Keratinocyte (primary cell): ENCODE results near the gene CMBL. TPM values are rescaled to one million over a fixed set of nuclear protein-coding genes. Genes with fewer than 3 reads are reported as not detected.

Experiments
- DNase-seq: peaks from one replicate; pipeline ENCODE4 v3.0.0-alpha.2; 2011; ENCODE audit warnings: low read depth, missing footprints, low spot score
- FAIRE-seq: peaks from 2 replicates; lab custom pipeline; 2011; peaks lifted over from hg19 to GRCh38; lab: Jason Lieb, UNC
- H2AFZ ChIP-seq: 2 replicates; pipeline ENCODE4 v1.6.0; 2012; ENCODE audit warnings: low read length, control low read depth, inconsistent platforms; ENCODE audit not compliant: control insufficient read depth
- H3K27ac ChIP-seq: 2 replicates; pipeline ENCODE4 v1.5.1; 2011; ENCODE audit warnings: low read length; ENCODE audit not compliant: control insufficient read depth, insufficient read depth
- H3K27me3 ChIP-seq: 3 replicates; pipeline ENCODE4 v1.6.0; 2011; ENCODE audit warnings: low read length; ENCODE audit not compliant: control insufficient read depth, insufficient read depth; ENCODE audit errors: extremely low read depth
- H3K36me3 ChIP-seq, 2 experiments: 2 replicates in 1 of 2; 3 replicates in 1 of 2; pipeline ENCODE4 v1.5.1; 2011; ENCODE audit warnings: low read length in 2 of 2, mild to moderate bottlenecking in 1 of 2; ENCODE audit not compliant: control insufficient read depth in 2 of 2, insufficient read depth in 2 of 2; ENCODE audit errors: extremely low read depth in 1 of 2
- H3K4me1 ChIP-seq: 3 replicates; pipeline ENCODE4 v1.5.1; 2011; ENCODE audit warnings: low read length; ENCODE audit not compliant: control insufficient read depth, insufficient read depth; ENCODE audit errors: extremely low read depth
- H3K4me2 ChIP-seq: 3 replicates; pipeline ENCODE4 v1.6.0; 2011; ENCODE audit warnings: low read depth, low read length; ENCODE audit not compliant: control insufficient read depth, insufficient read depth; ENCODE audit errors: extremely low read depth
- H3K4me3 ChIP-seq, 3 experiments: fragments of 200-600 bp in 1 of 3; sonication (generic) in 1 of 3; 2 replicates in 2 of 3; 3 replicates in 1 of 3; pipeline ENCODE4 v1.5.1; 2011 to 2016; ENCODE audit warnings: low read length in 3 of 3, mild to moderate bottlenecking in 3 of 3, control low read depth in 2 of 3, inconsistent platforms in 1 of 3, low read depth in 1 of 3, mixed read lengths in 1 of 3, mixed run types in 1 of 3, moderate library complexity in 1 of 3; ENCODE audit not compliant: control insufficient read depth in 2 of 3, insufficient read depth in 2 of 3; ENCODE audit errors: extremely low read depth in 1 of 3
- H3K79me2 ChIP-seq: 2 replicates; pipeline ENCODE4 v1.6.0; 2012; ENCODE audit warnings: low read length; ENCODE audit not compliant: control insufficient read depth, insufficient read depth
- H3K9ac ChIP-seq: 3 replicates; pipeline ENCODE4 v1.6.0; 2011; ENCODE audit warnings: low read length; ENCODE audit not compliant: control insufficient read depth, insufficient read depth; ENCODE audit errors: extremely low read depth
- H3K9me1 ChIP-seq: 3 replicates; pipeline ENCODE4 v1.6.0; 2011; ENCODE audit warnings: low read length; ENCODE audit not compliant: control insufficient read depth, insufficient read depth; ENCODE audit errors: extremely low read depth
- H3K9me3 ChIP-seq: 2 replicates; pipeline ENCODE4 v1.5.1; 2012; ENCODE audit warnings: low read depth, low read length; ENCODE audit not compliant: control insufficient read depth
- H4K20me1 ChIP-seq: 3 replicates; pipeline ENCODE4 v1.6.0; 2011; ENCODE audit warnings: low read length; ENCODE audit not compliant: control insufficient read depth, insufficient read depth; ENCODE audit errors: extremely low read depth
- EZH2 ChIP-seq: IDR thresholded peaks from one replicate; pipeline ENCODE4 v1.6.1; 2012; ENCODE audit warnings: inconsistent platforms, mild to moderate bottlenecking, low read length, moderate library complexity
- dilution Hi-C: fragments of 300-500 bp; cut with MboI; formaldehyde crosslinking; loops from one replicate; pipeline ENCODE4 v1.7.0; 2020; ENCODE audit warnings: low sequenced_read_pairs; ENCODE audit not compliant: extremely low pct_ligation_motif_present
- polyA plus RNA-seq, 5 experiments: library from polyadenylated mRNA; depleted of rRNA in 3 of 5; stranded (reverse) in 3 of 5; stranded (forward) in 1 of 5; unstranded in 1 of 5; fragments of >200 nt; gene quantifications; 1 replicate in 1 of 5; 2 replicates in 3 of 5; 3 replicates in 1 of 5; pipeline versions ENCODE4 v1.2.1 to v1.2.3, GENCODE V29; 2011 to 2012; ENCODE audit warnings: missing spikeins in 2 of 5, low read depth in 1 of 5, low replicate concordance in 1 of 5
- TF ChIP-seq, protein P1 (sequence below), 3 experiments: IDR thresholded peaks in 1 of 3; conservative IDR thresholded peaks in 1 of 3; optimal IDR thresholded peaks in 1 of 3; 2 replicates in 2 of 3; 3 replicates in 1 of 3; pipeline versions ENCODE3 to v1.5.1; 2011; ENCODE audit warnings: low read length in 3 of 3, mild to moderate bottlenecking in 3 of 3, moderate library complexity in 2 of 3, control low read depth in 1 of 3, inconsistent platforms in 1 of 3; ENCODE audit not compliant: insufficient read depth in 2 of 3; ENCODE audit errors: extremely low read depth in 1 of 3

Gene CMBL
- polyA plus RNA-seq, 1 donor (not counting 4 experiments of a cell fraction or from before 2014, with no cell fraction given): 9.1 TPM

DNA sequence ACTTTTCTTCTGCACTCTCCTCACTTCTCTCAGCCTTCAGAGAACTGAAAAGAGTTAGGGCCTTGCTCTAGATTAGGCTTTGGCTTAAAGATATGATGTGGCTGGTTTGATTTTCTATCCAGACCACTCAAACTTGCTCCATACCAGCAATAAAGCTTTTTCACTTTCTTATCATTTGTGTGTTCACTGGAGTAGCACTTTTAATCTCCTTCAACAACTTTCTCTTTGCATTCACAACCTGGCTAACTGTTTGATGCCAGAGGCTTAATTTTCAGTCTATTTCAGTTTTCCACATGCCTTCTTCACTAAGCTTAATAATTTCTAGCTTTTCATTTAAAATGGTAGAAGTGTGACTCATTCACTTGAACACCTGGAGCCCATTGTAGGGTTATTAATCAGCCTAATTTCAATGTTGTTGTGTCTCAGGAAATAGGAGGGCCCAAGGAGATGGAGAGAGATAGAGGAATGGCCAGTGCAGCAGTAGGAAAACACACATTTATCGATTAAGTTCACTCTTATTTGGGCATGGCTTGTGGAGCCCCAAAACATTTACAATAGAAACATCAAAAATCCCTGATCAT lies 64.0 kb downstream of the CMBL start:
- dilution Hi-C loops: no loop called here

DNA sequence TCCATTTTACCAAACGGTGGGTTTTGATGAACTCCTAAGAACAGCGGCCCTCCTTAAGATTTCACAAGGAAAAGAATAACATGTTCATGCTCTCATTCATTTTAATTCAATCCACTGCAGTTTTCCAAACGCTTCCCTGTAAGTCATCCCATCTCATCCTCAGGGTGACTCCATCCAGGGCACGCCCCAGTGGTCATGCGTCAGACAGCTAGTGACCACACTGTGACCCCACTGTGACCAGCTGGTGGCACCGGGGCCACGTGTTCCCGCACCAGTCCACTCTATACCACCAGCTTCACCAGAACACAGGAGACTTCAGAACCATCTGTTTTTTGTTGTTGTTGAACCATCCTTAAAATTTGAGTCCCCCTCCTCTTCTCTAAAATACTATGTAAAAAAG lies 72.4 kb downstream of the CMBL start:
- Histone ChIP-seq H3K4me2 (no peak overlapping the region), H3K4me3 (no peak overlapping the region), H3K27me3 (no peaks in the 10 kb centered on the region), H3K4me1 (no peaks in the 10 kb centered on the region), H3K27ac (no peak overlapping the region), H3K79me2 (no peaks in the 10 kb centered on the region), H3K9ac (no peak overlapping the region), H3K9me3 (no peaks in the 10 kb centered on the region), H4K20me1 (no peaks in the 10 kb centered on the region), H3K36me3 (peaks cover 0 to 7% of the 10 kb centered on the region in 2 experiments), H2AFZ (no peak overlapping the region), H3K9me1 (no peaks in the 10 kb centered on the region)
- no peak for FAIRE-seq
- dilution Hi-C loops: no loop called here
- DNase-seq: no peak
- no peak for TF ChIP-seq EZH2
- TF ChIP-seq, protein P1, sequence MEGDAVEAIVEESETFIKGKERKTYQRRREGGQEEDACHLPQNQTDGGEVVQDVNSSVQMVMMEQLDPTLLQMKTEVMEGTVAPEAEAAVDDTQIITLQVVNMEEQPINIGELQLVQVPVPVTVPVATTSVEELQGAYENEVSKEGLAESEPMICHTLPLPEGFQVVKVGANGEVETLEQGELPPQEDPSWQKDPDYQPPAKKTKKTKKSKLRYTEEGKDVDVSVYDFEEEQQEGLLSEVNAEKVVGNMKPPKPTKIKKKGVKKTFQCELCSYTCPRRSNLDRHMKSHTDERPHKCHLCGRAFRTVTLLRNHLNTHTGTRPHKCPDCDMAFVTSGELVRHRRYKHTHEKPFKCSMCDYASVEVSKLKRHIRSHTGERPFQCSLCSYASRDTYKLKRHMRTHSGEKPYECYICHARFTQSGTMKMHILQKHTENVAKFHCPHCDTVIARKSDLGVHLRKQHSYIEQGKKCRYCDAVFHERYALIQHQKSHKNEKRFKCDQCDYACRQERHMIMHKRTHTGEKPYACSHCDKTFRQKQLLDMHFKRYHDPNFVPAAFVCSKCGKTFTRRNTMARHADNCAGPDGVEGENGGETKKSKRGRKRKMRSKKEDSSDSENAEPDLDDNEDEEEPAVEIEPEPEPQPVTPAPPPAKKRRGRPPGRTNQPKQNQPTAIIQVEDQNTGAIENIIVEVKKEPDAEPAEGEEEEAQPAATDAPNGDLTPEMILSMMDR (optimal IDR thresholded peaks at IDR 0.05 in 1 of 3, IDR thresholded peaks at IDR 0.05 in 1 of 3, conservative IDR thresholded peaks at IDR 0.05 in 1 of 3; ENCODE audit: extremely low read depth in 1 of 3, insufficient read depth in 2 of 3, low read length in 3 of 3): no peak

More for the DNA sequence above, 64.0 kb downstream of the CMBL start:
- peak; percentile 21 for DNase-seq
- no peak overlapping the region for H3K27ac ChIP-seq
- TF ChIP-seq, protein P1 (optimal IDR thresholded peaks at IDR 0.05 in 1 of 3, IDR thresholded peaks at IDR 0.05 in 1 of 3, conservative IDR thresholded peaks at IDR 0.05 in 1 of 3; ENCODE audit: extremely low read depth in 1 of 3, insufficient read depth in 2 of 3, low read length in 3 of 3): no peak
- no peak for TF ChIP-seq EZH2
- H3K4me2 ChIP-seq: peak overlapping the region; percentile 14
- H3K27me3 ChIP-seq: no peaks in the 10 kb centered on the region
- H3K9ac ChIP-seq: no peak overlapping the region
- H4K20me1 ChIP-seq: no peaks in the 10 kb centered on the region
- peaks cover 22% of the 10 kb centered on the region for H3K4me1 ChIP-seq
- FAIRE-seq: no peak
- H3K9me1 ChIP-seq: no peaks in the 10 kb centered on the region
- no peaks in the 10 kb centered on the region for H3K9me3 ChIP-seq
- H3K36me3 ChIP-seq: no peaks in the 10 kb centered on the region
- H3K4me3 ChIP-seq: no peak overlapping the region
- peaks cover 13% of the 10 kb centered on the region for H3K79me2 ChIP-seq
- H2AFZ ChIP-seq: no peak overlapping the region
